K562 (cell line): ENCODE data around the gene SLC5A5. TPM values are rescaled to one million over a fixed set of nuclear protein-coding genes. Genes with fewer than 3 reads are reported as not detected.

ENCODE experiments used
- BRD9 ChIP-seq: fragments of 450-650 bp; IDR thresholded peaks from 2 replicates; pipeline ENCODE4 v1.6.1; 2018; ENCODE audit warnings: low read depth; ENCODE audit not compliant: partially characterized antibody
- FOXJ3 ChIP-seq: sonication (generic); formaldehyde crosslinking; IDR thresholded peaks from 2 replicates; pipeline ENCODE4 v1.4.0; 2020; ENCODE audit warnings: mild to moderate bottlenecking, missing genetic modification reagents
- KDM1A ChIP-seq, 2 experiments: fragments of 450-650 bp; IDR thresholded peaks; 2 replicates each; pipeline ENCODE4 v1.6.1; 2016; ENCODE audit warnings: mild to moderate bottlenecking in 2 of 2
- NR2F6 ChIP-seq: fragments of 450-650 bp; formaldehyde crosslinking; IDR thresholded peaks from 2 replicates; pipeline ENCODE4 v1.4.0; 2020; ENCODE audit warnings: mild to moderate bottlenecking
- PYGO2 ChIP-seq: fragments of 450-650 bp; IDR thresholded peaks from 2 replicates; pipeline ENCODE4 v1.6.1; 2016; ENCODE audit warnings: mild to moderate bottlenecking, missing genetic modification characterization, moderate library complexity, missing compliant biosample characterization
- RBM39 ChIP-seq: fragments of 200-400 bp; formaldehyde crosslinking; optimal IDR thresholded peaks from 2 replicates; pipeline ENCODE3; 2018; ENCODE audit warnings: low read depth, low read length
- SAFB2 ChIP-seq: fragments of 200-400 bp; formaldehyde crosslinking; IDR thresholded peaks from 2 replicates; pipeline ENCODE4 v1.6.1; 2018; ENCODE audit warnings: borderline replicate concordance, low read length, low read depth, moderate library complexity; ENCODE audit not compliant: severe bottlenecking
- ZNF121 ChIP-seq: sonication (generic); formaldehyde crosslinking; conservative IDR thresholded peaks from 2 replicates; pipeline ENCODE4 v1.8.0; 2022; ENCODE audit warnings: missing genetic modification reagents
- ZNF431 ChIP-seq: sonication (generic); formaldehyde crosslinking; IDR thresholded peaks from 2 replicates; pipeline ENCODE4 v1.8.0; 2022; ENCODE audit warnings: mild to moderate bottlenecking, missing genetic modification reagents
- polyA plus RNA-seq, 8 experiments: library from polyadenylated mRNA; depleted of rRNA in 4 of 8; stranded (reverse) in 5 of 8; unstranded in 3 of 8; fragments of >200 nt; fragmentation: Nextera tagmentation in 2 of 8; fragmentation: Illumina TruSeq in 1 of 8; extraction: Ambion mirVana in 2 of 8; extraction: Trizol in 1 of 8; gene quantifications; 2 replicates each; pipeline versions ENCODE4 v1.2.1 to v1.2.3, GENCODE V29; 2011 to 2014; ENCODE audit warnings: inconsistent platforms in 1 of 8, missing spikeins in 1 of 8
- total RNA-seq, 7 experiments: library from RNA; depleted of rRNA in 6 of 7; stranded (reverse); fragments of >200 nt in 6 of 7; fragmentation: Illumina TruSeq in 2 of 7; extraction: Trizol in 2 of 7; gene quantifications; 2 replicates each; pipeline versions ENCODE4 v1.2.1 to v1.2.3, GENCODE V29; 2011 to 2021; ENCODE audit warnings: low replicate concordance in 1 of 7
- TF ChIP-seq, protein P1 (sequence below): fragments of 150-350 bp; IDR thresholded peaks from 2 replicates; pipeline ENCODE4 v1.6.1; 2014; ENCODE audit warnings: low read depth, mild to moderate bottlenecking, low read length, borderline replicate concordance
- TF ChIP-seq, protein P2 (sequence below): fragments of 250-450 bp; sonication (Bioruptor Pico); IDR thresholded peaks from 2 replicates; pipeline ENCODE4 v1.8.0; 2022; ENCODE audit warnings: inconsistent platforms, mild to moderate bottlenecking, moderate library complexity, borderline replicate concordance
- TF ChIP-seq, protein P3 (sequence below): sonication (generic); formaldehyde crosslinking; IDR thresholded peaks from 2 replicates; pipeline ENCODE4 v1.8.0; 2023; ENCODE audit warnings: missing genetic modification reagents, mild to moderate bottlenecking, borderline replicate concordance

Gene SLC5A5
- total and polyA plus RNA-seq, 9 of the 15 experiments (the other 6 are each of a cell fraction or from before 2014, with no cell fraction given): 0.10 to 0.73 (median 0.23) TPM

DNA sequence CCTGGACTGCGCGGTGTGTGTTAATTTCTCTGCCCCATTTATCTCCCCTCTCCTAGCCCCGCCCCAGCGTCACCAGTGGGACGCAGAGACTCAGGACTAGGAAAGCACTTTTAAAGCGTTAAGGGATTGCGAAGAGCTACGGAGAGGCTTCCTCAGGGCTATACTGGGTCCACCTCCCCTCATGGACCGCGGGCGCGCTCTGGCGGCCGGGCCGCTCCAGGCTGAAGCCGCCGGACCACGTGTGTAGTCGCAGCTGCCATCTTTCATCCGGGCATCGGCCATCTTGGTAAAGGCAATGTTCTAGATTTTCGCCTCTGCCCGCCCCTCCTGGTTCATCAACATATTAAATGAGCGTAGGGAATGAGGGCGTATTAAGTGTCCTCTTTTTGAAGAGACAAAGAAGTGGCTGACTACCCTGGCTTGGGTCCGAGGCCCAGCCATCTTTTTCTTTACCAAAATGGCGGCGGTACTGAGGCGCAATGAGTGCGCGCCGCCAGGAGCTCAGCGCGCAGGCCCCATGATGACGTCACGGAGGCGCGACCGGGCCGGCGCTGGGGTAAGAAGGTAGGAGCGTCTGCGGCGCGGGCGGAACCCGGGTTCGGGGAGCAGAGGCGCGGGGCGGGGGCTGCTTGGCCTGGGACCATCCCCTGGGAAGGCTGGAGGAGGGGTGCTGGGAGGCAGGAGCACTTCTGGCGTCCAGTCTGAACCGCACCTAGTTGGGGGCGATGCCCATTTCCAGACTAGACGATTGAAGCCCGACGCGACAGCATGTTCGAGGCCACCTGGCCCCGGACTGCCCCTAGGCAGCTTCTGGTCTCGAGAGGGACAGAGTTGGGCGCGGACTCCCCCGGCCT is 61.0 kb downstream of the SLC5A5 start, which contains the start of gene CCDC124 (continued):
- TF ChIP-seq BRD9: no peak
- TF ChIP-seq ZNF431 (CRISPR knock-in tag): no peak; the same call in 1 of the 2 replicates
- peak; percentile 61; the same call in 1 of the 2 replicates for TF ChIP-seq PYGO2
- TF ChIP-seq FOXJ3 (CRISPR knock-in tag): no peak
- TF ChIP-seq, protein P1, sequence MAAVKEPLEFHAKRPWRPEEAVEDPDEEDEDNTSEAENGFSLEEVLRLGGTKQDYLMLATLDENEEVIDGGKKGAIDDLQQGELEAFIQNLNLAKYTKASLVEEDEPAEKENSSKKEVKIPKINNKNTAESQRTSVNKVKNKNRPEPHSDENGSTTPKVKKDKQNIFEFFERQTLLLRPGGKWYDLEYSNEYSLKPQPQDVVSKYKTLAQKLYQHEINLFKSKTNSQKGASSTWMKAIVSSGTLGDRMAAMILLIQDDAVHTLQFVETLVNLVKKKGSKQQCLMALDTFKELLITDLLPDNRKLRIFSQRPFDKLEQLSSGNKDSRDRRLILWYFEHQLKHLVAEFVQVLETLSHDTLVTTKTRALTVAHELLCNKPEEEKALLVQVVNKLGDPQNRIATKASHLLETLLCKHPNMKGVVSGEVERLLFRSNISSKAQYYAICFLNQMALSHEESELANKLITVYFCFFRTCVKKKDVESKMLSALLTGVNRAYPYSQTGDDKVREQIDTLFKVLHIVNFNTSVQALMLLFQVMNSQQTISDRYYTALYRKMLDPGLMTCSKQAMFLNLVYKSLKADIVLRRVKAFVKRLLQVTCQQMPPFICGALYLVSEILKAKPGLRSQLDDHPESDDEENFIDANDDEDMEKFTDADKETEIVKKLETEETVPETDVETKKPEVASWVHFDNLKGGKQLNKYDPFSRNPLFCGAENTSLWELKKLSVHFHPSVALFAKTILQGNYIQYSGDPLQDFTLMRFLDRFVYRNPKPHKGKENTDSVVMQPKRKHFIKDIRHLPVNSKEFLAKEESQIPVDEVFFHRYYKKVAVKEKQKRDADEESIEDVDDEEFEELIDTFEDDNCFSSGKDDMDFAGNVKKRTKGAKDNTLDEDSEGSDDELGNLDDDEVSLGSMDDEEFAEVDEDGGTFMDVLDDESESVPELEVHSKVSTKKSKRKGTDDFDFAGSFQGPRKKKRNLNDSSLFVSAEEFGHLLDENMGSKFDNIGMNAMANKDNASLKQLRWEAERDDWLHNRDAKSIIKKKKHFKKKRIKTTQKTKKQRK: no peak
- TF ChIP-seq KDM1A (IDR thresholded peaks at IDR 0.05): no peak
- TF ChIP-seq SAFB2: no peak
- TF ChIP-seq, protein P2, sequence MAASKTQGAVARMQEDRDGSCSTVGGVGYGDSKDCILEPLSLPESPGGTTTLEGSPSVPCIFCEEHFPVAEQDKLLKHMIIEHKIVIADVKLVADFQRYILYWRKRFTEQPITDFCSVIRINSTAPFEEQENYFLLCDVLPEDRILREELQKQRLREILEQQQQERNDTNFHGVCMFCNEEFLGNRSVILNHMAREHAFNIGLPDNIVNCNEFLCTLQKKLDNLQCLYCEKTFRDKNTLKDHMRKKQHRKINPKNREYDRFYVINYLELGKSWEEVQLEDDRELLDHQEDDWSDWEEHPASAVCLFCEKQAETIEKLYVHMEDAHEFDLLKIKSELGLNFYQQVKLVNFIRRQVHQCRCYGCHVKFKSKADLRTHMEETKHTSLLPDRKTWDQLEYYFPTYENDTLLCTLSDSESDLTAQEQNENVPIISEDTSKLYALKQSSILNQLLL (CRISPR knock-in tag): no peak
- TF ChIP-seq ZNF121 (CRISPR knock-in tag): no peak
- TF ChIP-seq NR2F6 (CRISPR knock-in tag): no peak
- no peak for TF ChIP-seq RBM39
- TF ChIP-seq, protein P3, sequence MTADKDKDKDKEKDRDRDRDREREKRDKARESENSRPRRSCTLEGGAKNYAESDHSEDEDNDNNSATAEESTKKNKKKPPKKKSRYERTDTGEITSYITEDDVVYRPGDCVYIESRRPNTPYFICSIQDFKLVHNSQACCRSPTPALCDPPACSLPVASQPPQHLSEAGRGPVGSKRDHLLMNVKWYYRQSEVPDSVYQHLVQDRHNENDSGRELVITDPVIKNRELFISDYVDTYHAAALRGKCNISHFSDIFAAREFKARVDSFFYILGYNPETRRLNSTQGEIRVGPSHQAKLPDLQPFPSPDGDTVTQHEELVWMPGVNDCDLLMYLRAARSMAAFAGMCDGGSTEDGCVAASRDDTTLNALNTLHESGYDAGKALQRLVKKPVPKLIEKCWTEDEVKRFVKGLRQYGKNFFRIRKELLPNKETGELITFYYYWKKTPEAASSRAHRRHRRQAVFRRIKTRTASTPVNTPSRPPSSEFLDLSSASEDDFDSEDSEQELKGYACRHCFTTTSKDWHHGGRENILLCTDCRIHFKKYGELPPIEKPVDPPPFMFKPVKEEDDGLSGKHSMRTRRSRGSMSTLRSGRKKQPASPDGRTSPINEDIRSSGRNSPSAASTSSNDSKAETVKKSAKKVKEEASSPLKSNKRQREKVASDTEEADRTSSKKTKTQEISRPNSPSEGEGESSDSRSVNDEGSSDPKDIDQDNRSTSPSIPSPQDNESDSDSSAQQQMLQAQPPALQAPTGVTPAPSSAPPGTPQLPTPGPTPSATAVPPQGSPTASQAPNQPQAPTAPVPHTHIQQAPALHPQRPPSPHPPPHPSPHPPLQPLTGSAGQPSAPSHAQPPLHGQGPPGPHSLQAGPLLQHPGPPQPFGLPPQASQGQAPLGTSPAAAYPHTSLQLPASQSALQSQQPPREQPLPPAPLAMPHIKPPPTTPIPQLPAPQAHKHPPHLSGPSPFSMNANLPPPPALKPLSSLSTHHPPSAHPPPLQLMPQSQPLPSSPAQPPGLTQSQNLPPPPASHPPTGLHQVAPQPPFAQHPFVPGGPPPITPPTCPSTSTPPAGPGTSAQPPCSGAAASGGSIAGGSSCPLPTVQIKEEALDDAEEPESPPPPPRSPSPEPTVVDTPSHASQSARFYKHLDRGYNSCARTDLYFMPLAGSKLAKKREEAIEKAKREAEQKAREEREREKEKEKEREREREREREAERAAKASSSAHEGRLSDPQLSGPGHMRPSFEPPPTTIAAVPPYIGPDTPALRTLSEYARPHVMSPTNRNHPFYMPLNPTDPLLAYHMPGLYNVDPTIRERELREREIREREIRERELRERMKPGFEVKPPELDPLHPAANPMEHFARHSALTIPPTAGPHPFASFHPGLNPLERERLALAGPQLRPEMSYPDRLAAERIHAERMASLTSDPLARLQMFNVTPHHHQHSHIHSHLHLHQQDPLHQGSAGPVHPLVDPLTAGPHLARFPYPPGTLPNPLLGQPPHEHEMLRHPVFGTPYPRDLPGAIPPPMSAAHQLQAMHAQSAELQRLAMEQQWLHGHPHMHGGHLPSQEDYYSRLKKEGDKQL (CRISPR knock-in tag): 0 out of 2 replicates have a peak, but pooled peaks have one; percentile 81
